ENCODE measurements around the gene BMERB1. TPM values are rescaled to one million over a fixed set of nuclear protein-coding genes. Genes with fewer than 3 reads are reported as not detected.
"Not testable (repeated sequence)": the region's sequence is repeated elsewhere in the genome, so short reads cannot be mapped to it uniquely, and the experiment has no call there.

The BMERB1 gene
- total and polyA plus RNA-seq, 5 donors from 2014 or later, result 2.2 to 4.2 (median 3.3) TPM

DNA sequence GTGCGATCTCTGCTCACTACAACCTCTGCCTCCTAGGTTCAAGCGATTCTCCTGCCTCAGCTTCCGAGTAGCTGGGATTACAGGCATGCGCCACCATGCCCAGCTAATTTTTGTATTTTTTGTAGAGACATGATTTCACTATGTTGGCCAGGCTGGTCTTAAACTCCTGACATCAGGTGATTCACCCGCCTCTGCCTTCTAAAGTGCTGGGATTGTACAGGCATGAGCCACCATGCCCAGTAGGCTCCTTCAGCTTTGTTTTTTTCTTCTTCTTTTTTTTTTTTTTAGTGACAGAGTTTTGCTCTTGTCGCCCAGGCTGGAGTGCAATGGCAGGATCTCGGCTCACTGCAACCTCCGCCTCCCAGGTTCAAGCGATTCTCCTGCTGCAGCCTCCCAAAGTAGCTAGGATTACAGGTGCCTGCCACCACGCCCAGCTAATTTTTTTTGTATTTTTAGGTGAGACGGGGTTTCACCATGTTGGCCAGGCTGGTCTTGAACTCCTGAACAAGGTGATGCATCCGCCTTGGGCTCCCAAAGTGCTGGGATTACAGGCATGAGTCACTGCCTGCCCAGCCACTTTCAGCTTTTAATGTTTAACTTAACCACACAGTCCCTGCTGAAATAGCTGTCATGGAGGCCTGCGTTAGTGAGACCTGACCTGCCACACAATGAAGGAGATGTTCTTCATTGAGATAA is 112.8 kb downstream of the BMERB1 start:
- H3K4me1 Mint-ChIP-seq; ATAC-seq (ENCODE audit: low read depth in 2 of 2); H3K9me3 Mint-ChIP-seq; H3K27ac Mint-ChIP-seq; H3K36me3 Mint-ChIP-seq; H3K27me3 Mint-ChIP-seq; H3K4me1 ChIP-seq (ENCODE audit: control insufficient read depth, insufficient read depth, low read length, poor library complexity, severe bottlenecking); H3K27ac ChIP-seq (ENCODE audit: insufficient read depth, low read length, poor library complexity, severe bottlenecking); H3K4me3 Mint-ChIP-seq; H3K36me3 ChIP-seq (ENCODE audit: control insufficient read depth, insufficient read depth, low read length); H3K4me3 ChIP-seq (ENCODE audit: low read depth, low read length); H3K27me3 ChIP-seq (ENCODE audit: control insufficient read depth, insufficient read depth, low read length); H3K9me3 ChIP-seq (ENCODE audit: control insufficient read depth in 2 of 2, low read length in 2 of 2); DNase-seq: not testable (repeated sequence)

GRCh38 chr16:15547768-15548096 is 113.3 kb downstream of the BMERB1 start:
- Mint-ChIP-seq H3K9me3 (peaks cover 0 to 2% (median 0%) of the 10 kb centered on the region in 7 donors), H3K27me3 (peaks cover 4% of the 10 kb centered on the region), H3K4me3 (no peak overlapping the region), H3K27ac (no peak overlapping the region), H3K36me3 (no peaks in the 10 kb centered on the region), H3K4me1 (no peaks in the 10 kb centered on the region)
- Histone ChIP-seq H3K36me3 (ENCODE audit: control insufficient read depth, insufficient read depth, low read length) (no peaks in the 10 kb centered on the region), H3K27me3 (ENCODE audit: control insufficient read depth, insufficient read depth, low read length) (no peaks in the 10 kb centered on the region), H3K4me3 (ENCODE audit: low read depth, low read length) (no peak overlapping the region), H3K9me3 (ENCODE audit: control insufficient read depth in 2 of 2, low read length in 2 of 2) (no peaks in the 10 kb centered on the region), H3K4me1 (ENCODE audit: control insufficient read depth, insufficient read depth, low read length, poor library complexity, severe bottlenecking) (no peaks in the 10 kb centered on the region), H3K27ac (ENCODE audit: insufficient read depth, low read length, poor library complexity, severe bottlenecking) (no peak overlapping the region)
- no peak for DNase-seq
- ATAC-seq (ENCODE audit: low read depth in 2 of 2), result no peak

GRCh38 chr16:15548482-15548891 is 114.1 kb downstream of the BMERB1 start:
- no peak for ATAC-seq (ENCODE audit: low read depth in 2 of 2)
- Histone ChIP-seq H3K4me3 (ENCODE audit: low read depth, low read length) (no peak overlapping the region), H3K4me1 (ENCODE audit: control insufficient read depth, insufficient read depth, low read length, poor library complexity, severe bottlenecking) (no peaks in the 10 kb centered on the region), H3K9me3 (ENCODE audit: control insufficient read depth in 2 of 2, low read length in 2 of 2) (no peaks in the 10 kb centered on the region), H3K36me3 (ENCODE audit: control insufficient read depth, insufficient read depth, low read length) (no peaks in the 10 kb centered on the region), H3K27me3 (ENCODE audit: control insufficient read depth, insufficient read depth, low read length) (no peaks in the 10 kb centered on the region), H3K27ac (ENCODE audit: insufficient read depth, low read length, poor library complexity, severe bottlenecking) (no peak overlapping the region)
- Mint-ChIP-seq H3K27me3 (peaks cover 4% of the 10 kb centered on the region), H3K9me3 (no peaks in the 10 kb centered on the region), H3K4me3 (no peak overlapping the region), H3K27ac (no peak overlapping the region), H3K36me3 (no peaks in the 10 kb centered on the region), H3K4me1 (no peaks in the 10 kb centered on the region)
- no peak for DNase-seq

- no peaks in the 10 kb centered on the region for H3K27me3 ChIP-seq (ENCODE audit: control insufficient read depth, insufficient read depth, low read length)
- Mint-ChIP-seq H3K36me3 (no peaks in the 10 kb centered on the region), H3K27ac (peak overlapping the region in 1 of 3 donors; percentile 63), H3K4me1 (no peaks in the 10 kb centered on the region), H3K9me3 (no peaks in the 10 kb centered on the region), H3K4me3 (no peak overlapping the region), H3K27me3 (peaks cover 4% of the 10 kb centered on the region)
- no peaks in the 10 kb centered on the region for H3K36me3 ChIP-seq (ENCODE audit: control insufficient read depth, insufficient read depth, low read length)
- no peaks in the 10 kb centered on the region for H3K4me1 ChIP-seq (ENCODE audit: control insufficient read depth, insufficient read depth, low read length, poor library complexity, severe bottlenecking)
- no peak overlapping the region for H3K4me3 ChIP-seq (ENCODE audit: low read depth, low read length)
- no peak for ATAC-seq (ENCODE audit: low read depth in 2 of 2)
- no peaks in the 10 kb centered on the region for H3K9me3 ChIP-seq (ENCODE audit: control insufficient read depth in 2 of 2, low read length in 2 of 2)
- DNase-seq, result peak in 1 of 3 donors; percentile 13
- no peak overlapping the region for H3K27ac ChIP-seq (ENCODE audit: insufficient read depth, low read length, poor library complexity, severe bottlenecking)
These were observed 118.1 kb downstream of the BMERB1 start for GRCh38 chr16:15552507-15552906.

GRCh38 chr16:15553313-15554088 is 119.1 kb downstream of the BMERB1 start:
- no peak overlapping the region for H3K27ac ChIP-seq (ENCODE audit: insufficient read depth, low read length, poor library complexity, severe bottlenecking)
- H3K9me3 Mint-ChIP-seq, result no peaks in the 10 kb centered on the region
- H3K4me3 Mint-ChIP-seq, result no peak overlapping the region
- H3K27me3 ChIP-seq (ENCODE audit: control insufficient read depth, insufficient read depth, low read length), result no peaks in the 10 kb centered on the region
- no peaks in the 10 kb centered on the region for H3K36me3 ChIP-seq (ENCODE audit: control insufficient read depth, insufficient read depth, low read length)
- peak overlapping the region in 2 of 3 donors; percentile 68 to 84 for H3K27ac Mint-ChIP-seq
- H3K36me3 Mint-ChIP-seq, result no peaks in the 10 kb centered on the region
- H3K4me3 ChIP-seq (ENCODE audit: low read depth, low read length), result no peak overlapping the region
- DNase-seq (no peak), ATAC-seq (ENCODE audit: low read depth in 2 of 2) (no peak)
- no peaks in the 10 kb centered on the region for H3K4me1 ChIP-seq (ENCODE audit: control insufficient read depth, insufficient read depth, low read length, poor library complexity, severe bottlenecking)
- no peaks in the 10 kb centered on the region for H3K4me1 Mint-ChIP-seq
- H3K27me3 Mint-ChIP-seq, result peaks cover 4% of the 10 kb centered on the region
- no peaks in the 10 kb centered on the region for H3K9me3 ChIP-seq (ENCODE audit: control insufficient read depth in 2 of 2, low read length in 2 of 2)

DNA sequence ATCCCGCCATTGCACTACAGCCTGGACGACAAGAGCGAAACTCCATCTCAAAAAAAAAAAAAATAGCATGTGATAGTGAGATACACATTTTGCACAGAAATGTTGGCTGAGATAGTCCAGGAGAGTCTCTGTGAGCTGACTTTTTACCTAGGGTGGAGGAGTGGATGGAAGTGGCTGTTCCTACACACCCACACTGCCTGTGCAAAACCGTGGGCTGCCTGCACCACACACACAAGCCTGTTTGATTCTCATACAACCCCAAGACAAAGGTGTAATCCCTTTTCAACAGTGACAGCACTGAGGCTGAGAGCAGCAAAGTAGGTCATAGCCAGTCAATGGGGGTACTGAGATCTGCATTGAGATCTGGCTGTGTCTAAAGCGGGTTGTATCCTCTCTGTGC is 121.7 kb downstream of the BMERB1 start:
- H3K27ac Mint-ChIP-seq, result no peak overlapping the region
- ATAC-seq (ENCODE audit: low read depth in 2 of 2) (no peak), DNase-seq (no peak)
- Histone ChIP-seq H3K4me1 (ENCODE audit: control insufficient read depth, insufficient read depth, low read length, poor library complexity, severe bottlenecking) (no peaks in the 10 kb centered on the region), H3K27ac (ENCODE audit: insufficient read depth, low read length, poor library complexity, severe bottlenecking) (no peak overlapping the region), H3K4me3 (ENCODE audit: low read depth, low read length) (no peak overlapping the region), H3K27me3 (ENCODE audit: control insufficient read depth, insufficient read depth, low read length) (no peaks in the 10 kb centered on the region), H3K36me3 (ENCODE audit: control insufficient read depth, insufficient read depth, low read length) (no peaks in the 10 kb centered on the region), H3K9me3 (ENCODE audit: control insufficient read depth in 2 of 2, low read length in 2 of 2) (no peaks in the 10 kb centered on the region)
- H3K4me3 Mint-ChIP-seq, result no peak overlapping the region
- H3K4me1 Mint-ChIP-seq, result no peaks in the 10 kb centered on the region
- no peaks in the 10 kb centered on the region for H3K36me3 Mint-ChIP-seq
- H3K9me3 Mint-ChIP-seq, result peaks cover 0 to 1% (median 0%) of the 10 kb centered on the region in 7 donors
- peaks cover 4% of the 10 kb centered on the region for H3K27me3 Mint-ChIP-seq

DNA sequence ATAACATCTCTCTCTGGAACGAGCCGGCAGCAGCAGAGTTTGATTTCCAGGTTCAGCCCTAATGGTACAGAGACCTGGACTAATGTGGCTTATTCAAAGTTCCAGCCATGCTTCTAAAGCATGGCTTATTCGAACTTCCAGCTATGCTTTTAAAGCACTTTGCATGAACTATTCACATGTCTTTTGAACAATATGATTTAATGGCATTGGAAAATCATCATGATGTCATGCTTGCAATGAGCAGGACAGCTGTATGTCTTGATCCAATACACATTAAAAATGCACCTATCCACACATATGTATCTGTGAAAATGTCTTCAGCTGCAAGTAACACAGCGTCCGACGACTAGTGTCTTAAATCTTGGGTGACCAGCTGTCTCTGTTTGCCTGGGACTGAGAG is 122.9 kb downstream of the BMERB1 start:
- H3K4me1 ChIP-seq (ENCODE audit: control insufficient read depth, insufficient read depth, low read length, poor library complexity, severe bottlenecking), result no peaks in the 10 kb centered on the region
- no peaks in the 10 kb centered on the region for H3K9me3 ChIP-seq (ENCODE audit: control insufficient read depth in 2 of 2, low read length in 2 of 2)
- Mint-ChIP-seq H3K9me3 (peaks cover 0 to 1% (median 0%) of the 10 kb centered on the region in 7 donors), H3K36me3 (no peaks in the 10 kb centered on the region), H3K27me3 (no peaks in the 10 kb centered on the region), H3K27ac (peak overlapping the region in 1 of 3 donors; percentile 25), H3K4me1 (no peaks in the 10 kb centered on the region), H3K4me3 (no peak overlapping the region)
- no peaks in the 10 kb centered on the region for H3K27me3 ChIP-seq (ENCODE audit: control insufficient read depth, insufficient read depth, low read length)
- no peak overlapping the region for H3K27ac ChIP-seq (ENCODE audit: insufficient read depth, low read length, poor library complexity, severe bottlenecking)
- DNase-seq (no peak), ATAC-seq (ENCODE audit: low read depth in 2 of 2) (no peak)
- H3K4me3 ChIP-seq (ENCODE audit: low read depth, low read length), result no peak overlapping the region
- H3K36me3 ChIP-seq (ENCODE audit: control insufficient read depth, insufficient read depth, low read length), result no peaks in the 10 kb centered on the region

DNA sequence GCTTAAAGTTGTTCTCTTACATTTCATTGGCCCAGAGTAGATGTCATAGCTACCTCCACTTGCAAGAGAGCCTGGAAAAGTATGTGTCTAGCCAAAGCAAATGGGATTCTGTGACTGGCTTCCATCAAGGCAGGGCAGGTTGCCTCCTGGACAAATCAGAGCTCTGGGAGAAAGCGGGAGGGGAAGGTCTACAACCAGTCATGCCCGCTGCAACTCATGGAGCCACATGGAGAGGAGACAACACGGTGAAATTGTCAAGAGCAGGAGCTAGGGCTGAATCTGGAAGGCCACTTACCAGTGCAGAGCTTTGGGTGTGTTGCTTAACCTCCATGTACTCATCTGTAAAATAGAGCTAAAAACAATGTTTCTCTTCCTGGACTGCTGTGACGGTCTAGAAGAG is 124.8 kb downstream of the BMERB1 start:
- H3K27me3 Mint-ChIP-seq, result no peaks in the 10 kb centered on the region
- H3K36me3 Mint-ChIP-seq, result no peaks in the 10 kb centered on the region
- H3K4me1 Mint-ChIP-seq, result no peaks in the 10 kb centered on the region
- no peak overlapping the region for H3K27ac Mint-ChIP-seq
- peaks cover 0 to 1% (median 0%) of the 10 kb centered on the region in 7 donors for H3K9me3 Mint-ChIP-seq
- Histone ChIP-seq H3K36me3 (ENCODE audit: control insufficient read depth, insufficient read depth, low read length) (no peaks in the 10 kb centered on the region), H3K4me1 (ENCODE audit: control insufficient read depth, insufficient read depth, low read length, poor library complexity, severe bottlenecking) (no peaks in the 10 kb centered on the region), H3K27ac (ENCODE audit: insufficient read depth, low read length, poor library complexity, severe bottlenecking) (no peak overlapping the region), H3K9me3 (ENCODE audit: control insufficient read depth in 2 of 2, low read length in 2 of 2) (no peaks in the 10 kb centered on the region), H3K27me3 (ENCODE audit: control insufficient read depth, insufficient read depth, low read length) (no peaks in the 10 kb centered on the region), H3K4me3 (ENCODE audit: low read depth, low read length) (no peak overlapping the region)
- ATAC-seq (ENCODE audit: low read depth in 2 of 2) (no peak), DNase-seq (no peak)
- H3K4me3 Mint-ChIP-seq, result no peak overlapping the region

Measured in CD4-positive, CD25-positive, alpha-beta regulatory T cell (primary cell).